ENCODE results near the gene FOXJ3.

FOXJ3 gene

DNA sequence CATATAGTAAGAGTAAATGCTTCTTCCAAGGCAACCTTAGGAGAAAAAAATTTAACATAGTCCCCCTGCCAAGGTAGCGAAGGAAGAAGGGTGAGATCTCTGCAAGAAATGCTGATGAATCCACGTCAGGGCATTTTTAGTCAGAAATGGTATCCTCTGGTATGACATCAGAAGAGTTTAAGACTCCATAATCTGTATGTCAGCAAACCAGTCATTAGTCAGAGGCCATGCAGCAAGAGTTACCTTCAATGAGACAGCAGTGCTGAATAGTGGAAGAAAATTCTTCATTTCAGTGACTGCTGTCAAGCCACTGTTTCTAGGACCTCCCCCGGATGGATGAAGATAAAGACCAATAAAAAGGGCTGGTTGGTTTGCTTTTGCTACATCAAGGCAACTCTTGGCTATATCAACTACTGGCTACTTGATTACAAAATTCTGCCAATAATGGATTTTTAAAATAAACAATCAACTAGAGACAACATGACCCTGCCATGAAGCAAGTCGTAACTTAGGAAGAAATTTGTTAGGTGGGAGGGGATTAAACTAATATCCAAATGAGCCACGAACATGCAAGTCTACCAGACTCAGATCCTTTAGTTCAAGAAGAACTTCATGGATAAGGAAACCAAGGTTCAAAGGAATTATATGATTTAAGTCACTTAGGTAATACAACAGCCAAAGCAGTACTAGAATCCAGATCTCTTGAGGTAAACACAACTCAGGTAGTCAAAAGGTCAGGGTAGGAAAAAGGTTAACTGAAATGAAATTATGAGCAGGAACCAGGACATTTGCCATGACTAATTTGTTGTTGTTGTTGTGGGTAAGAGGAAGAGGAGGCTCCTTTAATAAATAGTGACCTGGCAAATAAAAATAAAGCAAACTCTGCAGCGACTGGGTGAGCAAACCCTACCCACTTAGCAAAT, 144.8 kb downstream of the FOXJ3 start:
- DNase-seq (ENCODE audit: low spot score), result no peak

DNA sequence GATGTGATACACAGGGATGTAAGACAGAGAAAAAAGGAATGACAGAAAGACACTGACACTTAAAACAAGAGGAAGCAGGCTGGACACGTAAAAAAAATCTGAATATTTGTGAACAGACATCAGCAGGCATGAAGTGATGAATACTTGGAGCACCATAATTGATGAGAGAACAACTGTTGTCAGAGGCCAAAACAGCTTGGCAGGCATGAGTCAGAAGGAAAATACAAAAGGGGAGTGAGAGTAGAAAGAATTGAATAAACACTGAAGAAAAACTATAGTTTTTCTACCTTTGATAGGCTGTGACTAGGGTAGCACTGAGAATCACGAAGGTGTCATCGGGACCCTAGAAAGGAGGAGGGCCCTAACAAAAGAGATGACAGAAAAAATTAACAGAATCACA, 148.9 kb downstream of the FOXJ3 start:
- DNase-seq (ENCODE audit: low spot score), result no peak

DNA sequence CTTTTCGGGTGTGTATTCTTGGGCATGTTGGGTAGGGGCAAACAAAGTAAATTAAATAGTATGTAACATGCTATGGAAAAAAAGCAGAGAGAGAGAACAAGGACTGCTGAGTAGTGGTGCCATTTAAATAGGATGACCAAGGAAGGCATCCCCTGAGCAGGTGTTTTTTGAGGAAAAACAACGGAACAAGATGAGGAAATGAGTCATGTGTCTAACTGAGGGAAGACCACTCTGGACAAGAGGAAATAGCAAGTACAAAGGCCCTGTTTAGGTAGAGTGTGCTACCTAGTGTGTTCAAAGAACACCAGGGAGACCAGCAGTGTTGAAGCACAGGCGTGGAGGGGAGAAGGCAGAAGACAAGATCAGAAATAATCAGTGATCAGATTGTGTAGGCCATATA, 150.4 kb downstream of the FOXJ3 start:
- no peak for DNase-seq (ENCODE audit: low spot score)

DNA sequence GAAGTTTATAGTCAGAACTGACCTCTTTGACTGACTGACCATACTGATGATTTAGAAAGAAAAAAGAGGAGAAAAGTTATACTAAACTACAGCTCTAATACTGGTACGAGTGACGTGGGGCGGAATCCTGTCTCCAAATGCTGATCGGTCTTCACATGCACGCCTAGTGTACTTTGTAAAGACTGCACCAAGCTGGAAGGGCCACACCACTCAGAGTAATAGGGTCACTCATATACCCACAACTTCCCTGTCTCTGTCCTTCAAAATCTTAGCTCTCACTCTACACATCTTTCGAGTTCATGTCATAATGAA, 151.1 kb downstream of the FOXJ3 start:
- DNase-seq (ENCODE audit: low spot score), result no peak

DNA sequence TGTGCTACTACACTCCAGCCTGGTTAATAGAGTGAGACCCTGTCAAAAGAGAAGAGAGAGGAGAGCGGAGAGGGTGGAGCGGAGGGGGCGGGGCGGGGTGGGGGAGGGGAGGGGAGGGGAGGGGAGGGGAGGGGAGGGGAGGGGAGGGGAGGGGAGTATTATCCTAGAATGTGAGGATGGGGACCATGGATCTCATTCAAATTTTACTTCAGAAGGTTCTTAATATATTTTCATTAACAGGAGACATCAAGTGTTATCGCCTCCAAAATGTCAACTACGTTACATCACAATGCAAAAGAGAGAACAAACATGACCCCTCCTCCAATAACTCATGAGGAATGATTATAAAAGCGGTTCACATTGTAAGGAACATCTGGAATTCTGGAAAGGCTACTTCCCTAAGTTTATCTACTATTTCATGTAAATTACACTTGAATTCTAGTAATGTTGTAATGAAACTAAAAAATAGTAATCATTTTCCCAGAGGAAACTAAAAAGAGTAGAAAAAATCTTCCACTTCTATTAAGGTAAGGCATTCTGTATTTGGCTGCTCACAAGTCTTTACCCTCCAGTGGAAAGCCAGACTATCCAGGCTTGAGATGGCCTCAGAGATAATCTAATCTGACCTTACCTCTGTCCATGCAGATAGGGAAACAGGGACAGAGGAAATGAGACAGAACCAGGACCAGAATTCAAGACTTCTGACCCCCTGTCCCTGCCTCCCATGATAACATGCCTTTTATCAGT, 151.7 kb downstream of the FOXJ3 start:
- DNase-seq (ENCODE audit: low spot score), result no peak

DNA sequence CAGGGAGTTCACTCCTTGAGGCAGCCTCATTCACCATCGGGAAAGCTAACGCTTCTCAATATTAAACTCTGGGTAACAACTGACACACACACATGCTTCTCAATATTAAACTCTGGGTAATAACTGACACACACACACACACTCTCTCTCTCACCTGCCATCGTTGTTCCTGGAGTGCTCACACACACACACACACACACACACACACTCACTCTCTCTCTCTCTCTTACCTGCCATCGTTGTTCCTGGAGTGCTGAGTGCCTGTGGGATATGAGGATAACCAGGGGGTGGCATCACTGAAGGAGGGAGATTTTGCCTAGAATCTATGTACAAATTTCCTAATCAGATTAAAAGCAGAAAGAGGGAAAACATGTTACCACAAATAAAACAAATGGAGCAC, 153.3 kb downstream of the FOXJ3 start:
- no peak for DNase-seq (ENCODE audit: low spot score)

DNA sequence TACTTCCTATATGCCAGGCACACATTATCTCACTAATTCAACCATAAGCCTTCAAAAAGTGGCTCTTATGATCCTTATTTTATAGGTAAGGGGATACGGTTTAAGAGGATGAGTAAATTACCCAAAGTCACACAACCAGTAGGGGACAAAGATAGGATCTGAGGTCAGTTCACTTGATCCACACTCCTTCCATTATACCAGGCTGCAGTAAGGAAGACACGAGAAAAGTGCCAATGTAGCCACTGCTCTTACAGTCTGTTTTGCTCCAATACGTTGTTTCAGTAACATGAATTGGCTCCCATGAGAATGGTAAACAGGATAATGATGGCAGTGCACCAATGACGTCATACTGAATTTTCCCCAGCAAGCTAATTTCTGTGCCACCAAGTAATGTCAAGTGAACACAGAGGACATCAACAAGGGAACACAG, 155.1 kb downstream of the FOXJ3 start:
- no peak for DNase-seq (ENCODE audit: low spot score)

DNA sequence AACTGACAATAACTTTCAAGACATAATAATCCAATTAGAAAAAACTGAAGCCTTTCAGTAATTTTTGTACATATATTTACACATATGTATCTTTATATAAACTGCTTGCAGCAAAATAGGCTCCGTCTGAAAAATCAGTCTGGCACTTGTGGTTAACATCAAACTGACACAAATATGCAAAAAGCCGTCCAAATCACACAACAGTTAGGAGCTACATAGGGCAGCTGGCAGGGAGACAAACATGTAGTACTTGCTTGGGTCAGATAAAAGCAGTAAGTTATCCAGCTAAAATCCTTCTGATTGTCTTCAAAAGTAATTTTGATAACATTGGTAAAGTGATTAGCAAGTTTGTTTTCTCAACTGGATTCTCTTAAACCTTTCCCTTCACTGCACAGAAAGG, 155.8 kb downstream of the FOXJ3 start:
- DNase-seq (ENCODE audit: low spot score), result no peak

DNA sequence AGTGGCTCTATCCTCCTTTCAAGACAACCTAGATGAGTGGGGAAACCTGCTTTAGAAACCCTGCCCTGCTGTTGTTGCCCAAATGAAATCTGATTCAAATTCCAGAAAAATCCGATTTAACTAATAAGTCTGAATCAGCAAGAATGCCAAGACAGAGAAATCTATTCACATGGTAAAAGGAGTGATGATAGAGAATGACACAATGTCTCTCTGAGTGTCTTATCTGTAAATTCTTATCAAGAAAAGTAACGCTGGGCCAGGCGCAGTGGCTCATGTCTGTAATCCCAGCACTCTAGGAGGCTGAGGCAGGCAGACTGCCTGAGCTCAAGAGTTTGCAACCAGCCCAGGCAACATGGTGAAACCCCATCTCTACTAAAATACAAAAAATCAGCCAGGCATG, 156.8 kb downstream of the FOXJ3 start:
- no peak for DNase-seq (ENCODE audit: low spot score)

DNA sequence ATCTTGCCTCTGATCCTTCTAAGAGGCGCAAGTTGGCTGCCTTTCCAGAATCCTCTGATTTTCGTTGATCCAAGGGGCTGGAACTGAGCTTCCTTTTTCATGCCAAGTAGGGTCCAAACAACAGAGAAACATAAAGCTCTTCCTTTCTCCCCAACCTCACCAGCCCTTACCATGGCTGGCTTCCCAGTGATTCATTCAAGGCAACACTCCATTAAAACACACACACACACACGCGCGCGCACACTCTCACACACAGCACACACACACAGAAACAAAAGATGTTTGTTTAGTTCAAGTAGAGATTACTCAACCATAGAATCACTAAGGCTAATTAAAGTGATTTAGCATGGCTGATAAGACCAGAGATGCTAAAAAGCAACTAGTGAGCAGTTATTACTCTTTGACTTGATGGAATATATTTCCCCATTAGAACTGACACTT, 157.5 kb downstream of the FOXJ3 start:
- no peak for DNase-seq (ENCODE audit: low spot score)

DNA sequence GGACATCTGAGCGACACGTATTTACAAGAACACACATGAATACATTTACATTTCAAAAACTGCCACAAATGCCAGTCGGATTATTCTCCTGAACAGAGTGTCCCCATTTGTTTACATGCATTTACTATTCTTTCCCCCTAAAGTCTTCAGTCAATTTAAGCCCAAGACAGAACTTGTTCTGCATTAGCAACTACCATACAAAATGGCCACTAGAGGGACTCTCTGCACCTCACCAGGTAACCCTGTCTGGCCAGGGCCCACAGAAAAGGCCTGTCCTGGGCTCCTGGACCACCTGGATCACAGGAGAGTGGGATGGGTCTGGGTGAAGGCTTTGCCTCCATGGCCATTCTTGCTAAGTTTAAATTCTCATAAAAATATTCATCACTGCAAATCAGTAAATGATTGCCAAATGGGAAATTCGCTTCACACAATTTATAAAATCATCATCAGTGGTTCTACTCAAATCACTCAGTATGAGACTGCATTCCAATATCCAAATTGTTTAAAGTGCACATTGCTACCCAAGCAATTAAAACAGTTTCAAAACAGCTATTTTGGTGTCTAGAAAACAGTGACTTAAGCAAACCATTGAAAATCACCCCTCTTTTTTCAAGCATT, 158.0 kb downstream of the FOXJ3 start:
- DNase-seq (ENCODE audit: low spot score), result peak; percentile 43

DNA sequence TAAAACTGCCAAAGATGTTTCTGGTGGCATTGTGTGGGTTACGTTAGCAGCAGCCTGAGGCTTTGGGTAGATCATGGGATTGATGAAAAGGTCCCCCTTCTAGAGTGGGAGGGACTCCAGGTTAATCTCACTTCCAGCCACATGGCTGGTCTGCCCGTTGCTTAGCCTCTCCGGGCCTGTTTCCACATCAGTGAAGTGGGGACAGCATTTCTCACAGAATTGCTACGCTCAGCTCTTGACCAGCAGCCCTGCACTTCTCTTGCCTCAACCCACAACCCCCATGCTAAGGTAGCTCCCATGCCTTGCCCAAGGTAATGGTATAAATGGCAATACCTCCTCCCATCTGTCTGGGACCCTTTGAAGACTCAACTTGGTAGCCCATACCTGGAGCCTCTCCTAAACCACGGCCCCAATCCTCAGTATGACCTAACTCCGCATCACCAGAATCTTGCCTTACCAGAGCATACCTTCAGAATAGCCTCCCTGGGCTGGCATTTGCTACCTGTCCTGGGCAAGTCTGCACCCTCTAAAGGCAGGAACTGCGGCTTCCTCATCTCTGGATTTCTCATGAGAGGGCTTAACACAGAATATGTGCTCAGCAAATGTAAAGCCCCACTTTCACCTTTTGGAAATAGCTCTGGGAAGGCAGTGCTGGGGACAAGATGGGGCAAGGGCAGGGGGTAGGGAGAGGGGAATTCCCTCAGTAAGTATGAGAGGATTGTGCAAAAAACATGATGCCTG, 159.6 kb downstream of the FOXJ3 start:
- DNase-seq (ENCODE audit: low spot score), result no peak

DNA sequence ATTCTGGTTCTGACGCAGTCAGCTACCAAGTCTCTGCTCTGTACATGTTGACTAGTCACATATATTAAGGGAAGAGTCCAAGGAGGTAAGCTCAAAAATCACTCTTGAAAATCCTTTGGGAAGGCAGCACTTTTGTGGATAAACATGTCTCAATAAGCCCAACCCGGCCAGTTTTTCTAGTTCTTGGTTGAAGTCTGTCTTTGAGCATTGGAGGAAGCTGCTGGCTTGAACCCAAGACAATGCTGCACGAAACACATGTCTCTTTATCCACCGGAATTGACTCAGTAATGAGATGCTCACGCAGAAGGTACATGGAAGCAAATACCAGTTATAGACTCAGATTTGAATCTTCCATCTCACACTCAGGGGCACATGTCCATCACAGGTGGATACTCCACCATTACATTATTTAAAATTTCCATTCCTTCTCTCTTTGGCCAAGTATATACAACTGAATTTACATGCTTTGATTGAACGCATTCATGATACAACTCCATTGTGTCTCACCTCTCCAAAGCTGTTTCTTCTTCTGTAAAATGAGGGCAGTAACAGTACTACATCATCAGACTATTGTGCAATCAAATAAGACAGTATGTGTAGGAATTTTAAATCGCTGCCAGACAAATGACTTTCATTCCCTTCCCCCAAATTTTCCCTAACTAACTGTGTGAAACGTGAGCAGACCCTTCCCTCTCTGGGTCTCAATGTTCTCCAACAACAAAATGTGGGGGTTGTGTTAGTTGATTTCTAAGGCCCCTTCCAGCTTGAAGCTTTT, 160.9 kb downstream of the FOXJ3 start:
- DNase-seq (ENCODE audit: low spot score), result no peak

DNA sequence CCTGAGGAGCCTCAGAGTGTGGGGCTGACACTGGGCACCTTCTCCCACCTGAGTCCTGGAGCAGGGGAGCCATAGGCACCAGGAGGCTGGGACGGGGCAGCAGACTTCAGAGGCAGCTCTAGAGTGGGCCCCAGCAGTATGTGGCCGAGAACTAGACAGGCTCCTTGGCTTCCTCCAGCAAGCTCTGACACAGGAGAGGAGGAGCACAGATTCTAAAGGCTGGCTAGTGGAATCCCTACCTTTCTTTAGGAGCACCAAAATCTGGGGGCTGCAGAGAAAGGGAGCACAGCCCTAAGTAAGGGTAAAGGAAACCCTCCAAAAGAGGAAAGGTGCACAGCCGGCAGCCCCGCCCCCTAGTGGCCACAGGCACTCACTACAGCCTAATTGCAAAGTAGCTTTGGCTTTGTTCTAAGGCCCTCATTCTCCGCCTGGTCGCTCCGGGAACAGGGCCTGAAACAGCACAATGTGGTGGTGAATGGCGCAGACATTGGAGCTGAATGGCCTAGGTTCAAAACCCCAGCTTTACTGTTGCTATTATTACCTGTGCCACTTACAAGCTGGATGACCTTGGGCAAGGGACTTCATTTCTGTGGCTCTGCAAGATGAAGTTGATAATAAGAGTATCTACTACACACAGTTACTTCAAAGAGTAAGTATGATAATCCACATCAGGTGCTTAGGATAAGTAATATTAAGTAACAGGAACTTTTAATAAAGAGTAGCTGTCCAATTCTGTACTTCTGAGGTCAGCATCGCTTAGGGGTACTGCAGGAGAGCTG, 161.7 kb downstream of the FOXJ3 start:
- DNase-seq (ENCODE audit: low spot score), result peak; percentile 63

DNA sequence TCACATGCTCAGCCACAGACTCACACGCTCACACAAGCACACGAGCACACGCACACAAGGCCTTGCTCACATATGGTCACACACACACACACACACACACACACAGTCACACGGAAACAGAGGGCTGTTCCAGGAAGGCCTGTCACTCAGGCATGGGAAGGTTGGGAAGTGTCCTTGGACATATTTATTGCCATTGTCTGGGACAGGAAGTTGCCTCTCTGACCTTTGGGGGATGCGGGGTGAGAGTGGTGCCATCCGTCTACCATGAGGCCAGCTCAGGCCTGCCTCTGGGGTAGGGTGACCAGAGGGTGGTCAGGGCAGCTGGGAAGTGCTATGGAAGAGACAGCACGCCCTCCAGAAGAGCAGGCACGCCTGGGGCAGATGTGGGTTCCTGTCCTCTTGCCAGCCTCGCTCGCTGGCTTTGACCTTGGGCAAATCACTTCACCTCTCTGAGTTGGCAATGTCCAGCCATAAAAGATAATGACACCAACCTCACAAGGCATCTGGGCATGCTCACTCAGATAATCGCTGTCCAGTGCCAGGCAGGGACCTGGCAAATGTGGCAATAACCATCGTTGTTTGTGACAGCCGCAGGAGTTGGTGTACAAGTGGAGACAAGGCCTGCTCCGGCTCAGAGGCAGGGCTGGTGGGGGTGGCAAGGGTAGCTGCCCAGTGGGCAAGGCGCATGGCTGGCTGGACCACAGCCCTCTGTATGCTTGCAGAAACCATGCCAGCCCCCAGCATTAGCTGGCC, 162.5 kb downstream of the FOXJ3 start:
- no peak for DNase-seq (ENCODE audit: low spot score)

DNA sequence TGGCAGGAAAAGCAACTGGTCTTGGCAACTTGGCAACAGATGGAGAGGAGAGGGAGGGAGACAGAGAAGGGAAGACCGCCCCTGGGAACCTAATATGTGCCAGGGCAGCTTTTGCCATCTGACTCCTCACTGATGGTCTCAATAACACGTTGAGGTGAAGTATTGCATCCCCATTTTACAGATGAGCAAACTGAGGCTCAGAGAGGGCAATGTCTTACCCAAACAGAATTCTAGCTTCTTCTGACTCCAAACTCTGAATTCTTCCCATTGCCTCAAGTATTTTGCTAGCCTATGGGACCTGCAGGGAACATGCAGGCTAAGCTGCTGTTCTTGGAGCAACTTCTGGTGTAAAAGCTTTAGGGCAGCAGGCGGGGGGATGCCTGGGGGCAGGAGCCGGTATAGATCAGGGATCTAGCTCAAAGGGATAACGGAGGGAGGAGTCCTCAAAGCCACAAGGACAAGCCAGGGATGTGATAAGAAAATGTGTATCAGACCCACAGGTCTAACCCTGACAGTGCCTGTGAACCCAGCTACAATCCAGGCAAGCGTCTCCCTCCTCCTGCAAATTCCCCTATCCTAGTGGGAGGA, 163.3 kb downstream of the FOXJ3 start:
- no peak for DNase-seq (ENCODE audit: low spot score)

DNA sequence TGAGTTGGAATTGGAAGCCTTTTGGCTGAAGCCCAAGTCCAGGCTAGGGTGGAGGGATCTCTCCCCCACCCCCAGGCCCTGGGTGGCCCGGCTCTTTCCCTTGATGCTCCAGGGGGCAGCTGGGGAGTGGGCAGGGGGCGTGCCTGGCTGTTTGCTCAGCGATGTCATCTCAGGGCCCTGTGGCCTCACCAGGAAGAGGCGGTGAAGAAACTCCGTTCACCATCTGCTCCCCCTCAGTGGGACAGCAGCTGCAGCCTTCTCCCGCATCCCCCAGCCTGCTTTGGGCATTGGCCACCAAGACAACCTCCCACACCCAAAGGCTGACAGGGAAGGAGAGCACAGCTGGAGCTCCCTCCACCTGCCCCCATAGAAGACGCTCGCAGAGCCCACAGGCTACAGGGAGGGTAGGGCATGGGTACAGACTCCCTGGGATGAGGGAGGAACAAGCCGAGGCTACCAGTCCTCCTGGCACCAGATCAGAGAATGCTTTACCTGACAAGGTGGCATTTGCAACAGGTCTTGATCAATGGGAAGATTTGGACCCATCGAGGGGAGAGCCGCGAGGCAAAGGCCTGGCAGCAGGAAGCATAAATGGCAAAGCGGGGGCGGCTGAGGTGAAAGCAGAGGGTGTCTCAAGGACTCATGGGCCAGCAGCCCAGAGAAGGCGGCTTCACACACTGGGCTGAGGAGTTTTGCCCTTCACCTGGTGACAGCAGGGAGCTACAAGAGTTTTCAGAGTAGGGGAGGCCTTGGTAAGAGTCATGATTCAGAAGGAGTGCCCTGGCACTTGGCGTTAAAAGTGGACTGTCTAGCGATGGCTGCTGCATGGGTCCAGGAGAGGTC, 164.0 kb downstream of the FOXJ3 start:
- no peak for DNase-seq (ENCODE audit: low spot score)

DNA sequence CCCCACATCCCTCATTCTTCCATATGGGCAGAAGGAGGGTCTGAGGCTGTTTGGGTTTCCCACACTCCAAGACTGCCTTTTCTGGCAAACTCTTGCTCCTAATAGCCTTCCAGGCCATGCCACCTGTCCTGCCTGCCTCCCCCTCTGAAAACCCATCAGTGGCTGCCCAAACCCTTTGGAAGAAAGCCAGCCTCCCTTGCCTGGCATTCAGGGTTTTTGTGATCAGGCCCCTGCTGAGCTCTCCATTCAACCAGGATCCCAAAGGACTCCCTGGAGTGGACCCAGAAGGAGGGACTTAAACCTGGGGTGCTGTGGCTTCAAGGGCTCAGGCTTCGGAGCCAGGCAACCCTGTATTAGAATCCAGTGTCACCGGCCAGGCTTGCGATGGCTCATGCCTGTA, 166.3 kb downstream of the FOXJ3 start:
- DNase-seq (ENCODE audit: low spot score), result no peak

DNA sequence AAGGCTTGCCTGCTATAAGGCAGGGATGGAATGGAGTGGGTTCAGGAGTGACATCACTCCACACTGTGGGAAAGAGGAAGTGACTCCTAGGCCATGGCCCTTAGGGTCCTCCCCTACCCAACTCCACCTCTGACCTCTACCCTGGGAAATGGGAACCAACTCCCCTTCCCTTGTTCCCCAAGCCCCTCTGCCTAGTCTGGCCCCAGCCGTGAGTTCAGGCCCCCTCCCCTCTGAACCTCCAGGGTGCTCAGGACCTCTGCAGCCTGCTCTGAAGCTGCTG, 166.7 kb downstream of the FOXJ3 start:
- DNase-seq (ENCODE audit: low spot score), result no peak
